ENCODE data around the gene IL10RB.
"Not testable (repeated sequence)": the region's sequence is repeated elsewhere in the genome, so short reads cannot be mapped to it uniquely, and the experiment has no call there.

DNA sequence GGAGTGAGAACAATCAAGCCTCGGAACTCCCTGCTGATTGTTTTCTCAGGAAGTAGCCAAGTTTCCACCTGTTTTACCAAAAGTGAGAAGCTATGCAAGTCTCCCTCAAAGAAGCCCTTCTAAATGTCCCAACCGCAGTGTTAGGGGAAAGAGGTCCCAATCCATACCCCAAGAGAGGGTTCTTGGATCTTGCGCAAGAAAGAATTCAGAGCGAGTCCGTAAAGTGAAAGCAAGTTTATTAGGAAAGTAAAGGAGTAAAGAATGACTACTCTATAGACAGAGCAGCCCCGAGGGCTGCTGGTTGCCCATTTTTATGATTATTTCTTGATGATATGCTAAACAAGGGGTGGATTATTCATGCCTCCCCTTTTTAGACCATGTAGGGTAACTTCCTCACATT, 12.8 kb upstream of the IL10RB start:
- TF ChIP-seq, protein P1, sequence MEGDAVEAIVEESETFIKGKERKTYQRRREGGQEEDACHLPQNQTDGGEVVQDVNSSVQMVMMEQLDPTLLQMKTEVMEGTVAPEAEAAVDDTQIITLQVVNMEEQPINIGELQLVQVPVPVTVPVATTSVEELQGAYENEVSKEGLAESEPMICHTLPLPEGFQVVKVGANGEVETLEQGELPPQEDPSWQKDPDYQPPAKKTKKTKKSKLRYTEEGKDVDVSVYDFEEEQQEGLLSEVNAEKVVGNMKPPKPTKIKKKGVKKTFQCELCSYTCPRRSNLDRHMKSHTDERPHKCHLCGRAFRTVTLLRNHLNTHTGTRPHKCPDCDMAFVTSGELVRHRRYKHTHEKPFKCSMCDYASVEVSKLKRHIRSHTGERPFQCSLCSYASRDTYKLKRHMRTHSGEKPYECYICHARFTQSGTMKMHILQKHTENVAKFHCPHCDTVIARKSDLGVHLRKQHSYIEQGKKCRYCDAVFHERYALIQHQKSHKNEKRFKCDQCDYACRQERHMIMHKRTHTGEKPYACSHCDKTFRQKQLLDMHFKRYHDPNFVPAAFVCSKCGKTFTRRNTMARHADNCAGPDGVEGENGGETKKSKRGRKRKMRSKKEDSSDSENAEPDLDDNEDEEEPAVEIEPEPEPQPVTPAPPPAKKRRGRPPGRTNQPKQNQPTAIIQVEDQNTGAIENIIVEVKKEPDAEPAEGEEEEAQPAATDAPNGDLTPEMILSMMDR (IDR thresholded peaks at IDR 0.05; ENCODE audit: low read depth, low read length) = not testable (repeated sequence)
- TF ChIP-seq EZH2phosphoT487 (IDR thresholded peaks at IDR 0.05; ENCODE audit: low read depth) = not testable (repeated sequence)

All from OCI-LY3 (cell line).